ENCODE data around the gene TEX55.
"Not testable (repeated sequence)": the region's sequence is repeated elsewhere in the genome, so short reads cannot be mapped to it uniquely, and the experiment has no call there.

The TEX55 gene

GRCh38 chr3:119161240-119161639 is 15.3 kb downstream of the TEX55 start:
- DNase-seq: no peak

GRCh38 chr3:119164745-119165144 is 18.8 kb downstream of the TEX55 start:
- not testable (repeated sequence) for DNase-seq

GRCh38 chr3:119170821-119171220 is 24.9 kb downstream of the TEX55 start:
- DNase-seq: no peak

- no peak for DNase-seq
These were observed 27.4 kb downstream of the TEX55 start, which contains the start of gene UPK1B for GRCh38 chr3:119173325-119173724. Gene UPK1B (plus strand): TSS chr3:119173598. CDS start chr3:119186742, 13,144 bp downstream.

GRCh38 chr3:119175872-119176756 is 30.1 kb downstream of the TEX55 start:
- DNase-seq: no peak

GRCh38 chr3:119176778-119177177 is 30.8 kb downstream of the TEX55 start:
- no peak for DNase-seq

- DNase-seq: no peak
These were observed 31.4 kb downstream of the TEX55 start for GRCh38 chr3:119177321-119177720.

- no peak for DNase-seq
These were observed 35.8 kb downstream of the TEX55 start for GRCh38 chr3:119181765-119182164.

- no peak for DNase-seq
These were observed 38.1 kb downstream of the TEX55 start for GRCh38 chr3:119184111-119184510.

- DNase-seq: no peak
These were observed 39.0 kb downstream of the TEX55 start for GRCh38 chr3:119184796-119185570.

GRCh38 chr3:119187266-119187665 is 41.3 kb downstream of the TEX55 start:
- no peak for DNase-seq

GRCh38 chr3:119191800-119192199 is 45.8 kb downstream of the TEX55 start:
- no peak for DNase-seq

- DNase-seq: no peak
These were observed 48.5 kb downstream of the TEX55 start for GRCh38 chr3:119194237-119195150.

- no peak for DNase-seq
These were observed 49.1 kb downstream of the TEX55 start for GRCh38 chr3:119195151-119195476.

- no peak for DNase-seq
These were observed 49.9 kb downstream of the TEX55 start for GRCh38 chr3:119195911-119196310.

All from DMS 273 treated with DMSO at 0.1 percent for 48 hours (cell line).